SJCRH30 (cell line): Measurements from ENCODE around the gene PNPLA7. TPM values are rescaled to one million over a fixed set of nuclear protein-coding genes. Genes with fewer than 3 reads are reported as not detected.
"Not testable (repeated sequence)": the region's sequence is repeated elsewhere in the genome, so short reads cannot be mapped to it uniquely, and the experiment has no call there.

ENCODE experiments used
- DNase-seq, 2 experiments: peaks; one replicate each; pipeline ENCODE4 v3.0.0-alpha.2; 2015 to 2020
- H3K27ac ChIP-seq: fragments of 250-450 bp; sonication (Bioruptor Pico); 2 replicates; pipeline ENCODE4 v1.5.1; 2020; ENCODE audit warnings: mild to moderate bottlenecking, moderate library complexity
- H3K27me3 ChIP-seq: fragments of 250-450 bp; sonication (Bioruptor Pico); 2 replicates; pipeline ENCODE4 v1.5.1; 2020; ENCODE audit warnings: mild to moderate bottlenecking, moderate library complexity
- H3K36me3 ChIP-seq: fragments of 250-450 bp; sonication (Bioruptor Pico); 2 replicates; pipeline ENCODE4 v1.5.1; 2020; ENCODE audit warnings: mild to moderate bottlenecking, moderate library complexity
- H3K4me1 ChIP-seq: fragments of 250-450 bp; sonication (Bioruptor Pico); 2 replicates; pipeline ENCODE4 v1.5.1; 2020; ENCODE audit warnings: mild to moderate bottlenecking, moderate library complexity
- H3K4me3 ChIP-seq: fragments of 250-450 bp; sonication (Bioruptor Pico); 2 replicates; pipeline ENCODE4 v1.5.1; 2020; ENCODE audit warnings: mild to moderate bottlenecking, moderate library complexity
- H3K9me3 ChIP-seq: fragments of 250-450 bp; sonication (Bioruptor Pico); replicated peaks from 2 replicates; pipeline ENCODE4 v1.5.1; 2020; ENCODE audit warnings: mild to moderate bottlenecking, moderate library complexity
- total RNA-seq: library from RNA; depleted of rRNA; stranded (reverse); fragments of >200 nt; shearing (Covaris generic); gene quantifications from 2 replicates; pipeline ENCODE4 v1.2.3, GENCODE V29; 2014

Gene PNPLA7
- total RNA-seq, 1 experiment from 2014 or later = 0.14 TPM

DNA sequence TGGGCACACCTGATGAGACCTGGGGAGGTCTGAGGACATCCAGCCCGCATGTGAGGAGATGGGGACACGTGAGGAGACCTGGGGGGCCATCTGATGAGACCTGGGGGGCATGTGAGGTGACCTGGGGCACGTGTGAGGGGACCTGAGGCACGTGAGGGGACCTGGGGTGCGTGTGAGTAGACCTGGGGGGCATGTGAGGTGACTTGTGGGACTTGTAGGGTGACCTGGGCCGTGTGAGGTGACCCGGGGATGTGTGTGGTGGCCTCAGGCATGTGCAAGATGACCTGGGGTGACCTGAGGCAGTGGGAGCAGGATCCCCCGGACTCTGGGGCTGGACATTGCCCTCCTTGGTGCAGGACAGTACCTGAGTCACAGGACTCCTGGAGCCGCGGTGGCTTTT, 30.6 kb downstream of the PNPLA7 start:
- no peak for DNase-seq
- Histone ChIP-seq H3K36me3 (no peaks in the 10 kb centered on the region), H3K27me3 (no peaks in the 10 kb centered on the region), H3K9me3 (no peaks in the 10 kb centered on the region), H3K4me3 (no peak overlapping the region), H3K27ac (no peak overlapping the region), H3K4me1 (no peaks in the 10 kb centered on the region)

- not testable (repeated sequence) for DNase-seq, H3K4me3 ChIP-seq, H3K27me3 ChIP-seq, H3K4me1 ChIP-seq, H3K27ac ChIP-seq, H3K36me3 ChIP-seq, H3K9me3 ChIP-seq
These were observed 31.3 kb downstream of the PNPLA7 start for GRCh38 chr9:137518661-137519459.

DNA sequence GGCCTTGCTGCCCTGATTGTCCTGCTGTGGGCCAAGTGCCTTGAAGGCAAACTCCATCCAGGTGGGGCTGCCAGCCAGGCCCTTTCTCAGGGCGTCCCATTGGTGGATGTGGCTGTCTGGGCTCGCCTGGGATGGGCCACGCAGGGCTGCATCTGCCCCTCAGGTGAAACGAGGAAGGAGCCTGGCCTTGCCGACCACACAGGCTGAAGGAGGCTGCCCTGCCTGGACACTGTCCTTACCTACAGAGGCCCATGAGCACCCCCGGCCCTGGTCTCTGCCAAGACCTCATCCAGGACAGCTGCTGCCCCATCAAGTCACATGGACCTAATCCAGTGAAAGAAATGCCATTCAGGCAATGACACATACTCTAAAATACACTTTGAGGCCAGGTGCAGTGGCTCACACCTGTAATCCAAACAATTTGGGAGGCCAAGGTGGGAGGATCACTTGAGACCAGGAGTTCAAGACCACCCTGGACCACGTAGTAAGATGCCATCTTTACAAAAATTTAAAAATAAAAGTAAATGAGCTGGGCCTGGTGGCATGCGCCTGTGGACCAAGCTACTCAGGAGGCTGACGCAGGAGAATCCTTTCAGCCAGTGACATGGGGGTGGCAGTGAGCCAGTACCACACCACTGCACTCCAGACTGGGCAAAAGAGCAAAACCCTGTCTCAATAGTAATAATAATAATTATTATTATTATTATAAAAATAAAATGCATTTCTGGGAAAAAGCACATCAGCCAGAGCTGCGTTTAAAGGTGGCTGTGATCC, 33.9 kb downstream of the PNPLA7 start:
- DNase-seq = no peak
- H3K27me3 ChIP-seq = no peaks in the 10 kb centered on the region

DNA sequence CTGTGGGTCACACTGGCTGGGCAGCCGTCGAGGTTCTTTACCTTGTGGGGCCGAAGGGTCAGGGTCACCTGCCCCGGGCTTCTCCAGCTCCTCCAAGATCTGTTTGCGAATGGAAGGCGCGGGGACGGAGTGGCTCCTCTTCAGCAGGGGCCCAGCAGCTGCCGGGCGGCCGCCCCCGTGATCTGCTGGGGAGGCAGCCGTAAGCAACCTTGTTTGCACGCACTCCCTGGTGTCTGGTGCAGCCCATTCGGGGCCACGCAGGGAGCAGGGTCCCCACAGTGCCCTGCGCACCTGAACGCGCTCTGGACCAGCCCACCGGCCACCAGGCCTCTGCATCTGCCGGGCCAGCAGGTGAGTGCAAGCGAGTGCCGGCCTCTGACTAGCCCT, 34.9 kb downstream of the PNPLA7 start:
- no peak for DNase-seq
- no peaks in the 10 kb centered on the region for H3K27me3 ChIP-seq
- H3K4me1 ChIP-seq = no peaks in the 10 kb centered on the region
- H3K9me3 ChIP-seq = no peaks in the 10 kb centered on the region
- H3K36me3 ChIP-seq = no peaks in the 10 kb centered on the region
- no peak overlapping the region for H3K4me3 ChIP-seq
- H3K27ac ChIP-seq = no peak overlapping the region

More for the DNA sequence above, 33.9 kb downstream of the PNPLA7 start:
- no peak overlapping the region for H3K27ac ChIP-seq
- H3K4me3 ChIP-seq = no peak overlapping the region
- no peaks in the 10 kb centered on the region for H3K9me3 ChIP-seq
- H3K36me3 ChIP-seq = no peaks in the 10 kb centered on the region
- no peaks in the 10 kb centered on the region for H3K4me1 ChIP-seq

DNA sequence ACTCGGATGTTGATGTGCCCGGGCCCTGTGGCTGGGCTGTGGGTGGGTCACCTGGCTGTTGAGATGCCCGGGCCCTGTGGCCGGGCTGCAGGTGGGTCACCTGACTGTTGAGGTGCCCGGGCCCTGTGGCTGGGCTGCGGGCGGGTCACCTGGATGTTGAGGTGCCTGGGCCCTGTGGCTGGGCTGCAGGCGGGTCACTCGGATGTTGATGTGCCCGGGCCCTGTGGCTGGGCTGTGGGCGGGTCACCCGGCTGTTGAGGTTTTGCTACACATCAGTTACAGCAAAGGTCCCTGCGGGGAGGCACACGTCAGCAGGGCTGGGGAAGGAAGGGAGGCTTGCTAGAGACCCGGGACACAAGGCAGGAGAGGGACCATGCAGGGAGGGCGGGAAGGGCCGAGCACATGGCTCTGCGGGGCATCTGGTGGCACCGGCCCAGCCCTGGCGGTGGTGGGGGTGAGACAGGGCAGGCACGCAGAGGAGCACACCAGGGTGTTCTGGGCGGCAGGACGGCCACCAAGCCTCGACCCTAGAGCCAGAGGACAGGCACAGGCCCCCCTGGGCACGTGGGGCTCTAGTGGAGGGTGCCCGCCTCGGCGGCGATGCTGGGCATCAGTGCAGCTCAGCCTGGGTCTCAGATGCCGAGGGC, 35.4 kb downstream of the PNPLA7 start:
- no peak overlapping the region for H3K4me3 ChIP-seq
- H3K9me3 ChIP-seq = no peaks in the 10 kb centered on the region
- no peak for DNase-seq
- no peaks in the 10 kb centered on the region for H3K4me1 ChIP-seq
- no peaks in the 10 kb centered on the region for H3K36me3 ChIP-seq
- no peak overlapping the region for H3K27ac ChIP-seq
- no peaks in the 10 kb centered on the region for H3K27me3 ChIP-seq

GRCh38 chr9:137513801-137514570, 36.2 kb downstream of the PNPLA7 start:
- H3K36me3 ChIP-seq, H3K4me1 ChIP-seq, DNase-seq, H3K4me3 ChIP-seq, H3K27ac ChIP-seq, H3K9me3 ChIP-seq, H3K27me3 ChIP-seq: not testable (repeated sequence)

GRCh38 chr9:137513136-137513535, 37.1 kb downstream of the PNPLA7 start:
- H3K27ac ChIP-seq, H3K4me1 ChIP-seq, DNase-seq, H3K27me3 ChIP-seq, H3K4me3 ChIP-seq, H3K9me3 ChIP-seq, H3K36me3 ChIP-seq: not testable (repeated sequence)

DNA sequence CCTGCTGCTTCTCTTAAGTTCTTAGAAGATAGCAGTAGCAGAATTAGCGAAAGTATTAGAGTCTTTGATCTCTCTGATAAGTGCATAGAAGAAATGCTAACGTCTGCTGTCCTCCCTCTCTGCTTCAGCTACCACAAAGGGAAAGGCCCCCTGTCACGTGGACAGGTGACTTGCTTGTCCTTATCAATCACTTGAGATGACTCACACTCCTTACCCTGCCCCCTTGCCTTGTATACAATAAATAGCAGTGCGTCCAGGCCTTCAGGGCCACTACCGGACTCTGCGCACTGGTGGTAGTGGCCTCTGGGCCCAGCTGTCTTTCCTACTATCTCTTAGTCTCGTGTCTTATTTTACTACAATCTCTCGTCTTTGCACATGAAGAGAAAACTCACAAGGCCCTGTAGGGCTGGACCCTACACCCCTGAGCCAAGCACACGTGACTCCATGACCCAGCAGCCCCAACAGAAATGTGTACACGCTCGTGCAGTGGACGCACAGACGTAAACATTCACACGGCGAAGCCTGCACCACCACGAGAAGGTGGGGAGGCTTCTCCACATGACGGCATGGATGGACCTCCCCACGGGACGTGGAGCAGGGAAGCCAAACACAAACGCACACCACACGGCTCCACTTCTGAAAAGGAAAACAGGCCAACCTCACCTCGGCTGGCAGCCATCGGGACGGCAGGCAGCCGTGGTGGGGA, 38.3 kb downstream of the PNPLA7 start:
- DNase-seq = no peak
- Histone ChIP-seq H3K9me3 (no peaks in the 10 kb centered on the region), H3K4me3 (no peak overlapping the region), H3K36me3 (no peaks in the 10 kb centered on the region), H3K27me3 (no peaks in the 10 kb centered on the region), H3K4me1 (0 out of 2 replicates have a peak, but pooled peaks cover 3% of the 10 kb centered on the region), H3K27ac (no peak overlapping the region)

DNA sequence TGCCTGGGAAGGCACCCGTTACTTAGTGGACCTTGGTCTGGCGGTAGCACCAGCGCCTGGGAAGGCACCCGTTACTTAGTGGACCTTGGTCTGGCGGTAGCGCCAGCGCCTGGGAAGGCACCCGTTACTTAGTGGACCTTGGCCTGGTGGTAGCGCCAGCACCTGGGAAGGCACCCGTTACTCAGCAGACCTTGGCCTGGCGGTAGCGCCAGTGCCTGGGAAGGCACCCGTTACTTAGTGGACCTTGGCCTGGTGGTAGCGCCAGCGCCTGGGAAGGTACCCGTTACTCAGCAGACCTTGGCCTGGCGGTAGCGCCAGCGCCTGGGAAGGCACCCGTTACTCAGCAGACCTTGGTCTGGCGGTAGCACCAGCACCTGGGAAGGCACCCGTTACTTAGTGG, 39.1 kb downstream of the PNPLA7 start:
- not testable (repeated sequence) for DNase-seq, H3K27ac ChIP-seq, H3K36me3 ChIP-seq, H3K4me3 ChIP-seq, H3K4me1 ChIP-seq, H3K27me3 ChIP-seq, H3K9me3 ChIP-seq

DNA sequence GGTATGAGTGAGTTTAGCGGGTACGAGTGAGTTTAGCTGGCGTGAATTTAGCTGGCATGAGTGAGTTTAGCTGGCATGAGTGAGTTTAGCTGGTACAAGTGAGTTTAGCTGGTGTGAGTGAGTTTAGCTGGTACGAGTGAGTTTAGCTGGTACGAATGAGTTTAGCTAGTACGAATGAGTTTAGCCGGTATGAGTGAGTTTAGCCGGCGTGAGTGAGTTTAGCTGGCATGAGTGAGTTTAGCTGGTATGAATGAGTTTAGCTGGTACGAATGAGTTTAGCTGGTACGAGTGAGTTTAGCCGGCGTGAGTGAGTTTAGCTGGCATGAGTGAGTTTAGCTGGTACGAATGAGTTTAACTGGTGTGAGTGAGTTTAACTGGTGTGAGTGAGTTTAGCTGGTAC, 41.0 kb downstream of the PNPLA7 start:
- Histone ChIP-seq H3K9me3 (no peaks in the 10 kb centered on the region), H3K4me3 (no peak overlapping the region), H3K27ac (no peak overlapping the region), H3K27me3 (no peaks in the 10 kb centered on the region), H3K4me1 (peaks cover 10% of the 10 kb centered on the region), H3K36me3 (no peaks in the 10 kb centered on the region)
- no peak for DNase-seq

GRCh38 chr9:137506702-137507171, 43.5 kb downstream of the PNPLA7 start:
- H3K36me3 ChIP-seq = no peaks in the 10 kb centered on the region
- no peak overlapping the region for H3K27ac ChIP-seq
- H3K27me3 ChIP-seq = no peaks in the 10 kb centered on the region
- DNase-seq = peak; percentile 79 to 81
- H3K4me1 ChIP-seq = peaks cover 10% of the 10 kb centered on the region
- H3K4me3 ChIP-seq = peak overlapping the region; percentile 14; the same call in 1 of the 2 replicates
- no peaks in the 10 kb centered on the region for H3K9me3 ChIP-seq

DNA sequence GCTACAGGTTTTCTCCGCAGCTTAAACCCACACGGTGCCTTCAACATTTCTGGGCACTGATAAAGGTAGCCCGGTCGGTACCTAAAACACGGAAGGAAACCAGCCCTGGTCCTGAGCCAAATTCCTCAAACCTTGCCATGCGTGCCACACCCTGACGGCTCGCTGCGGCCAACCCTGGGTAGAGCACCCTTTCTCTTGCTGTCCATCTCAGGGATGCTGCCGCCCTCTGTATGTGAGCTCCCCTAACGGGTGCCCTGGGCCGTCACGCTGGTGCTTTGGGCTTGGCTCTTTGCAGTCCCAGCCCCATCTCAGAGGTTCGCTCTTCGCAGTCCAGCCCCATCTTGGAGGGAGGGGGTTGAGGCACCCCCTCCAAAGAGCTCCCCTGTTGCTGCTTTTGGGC, 43.9 kb downstream of the PNPLA7 start:
- Histone ChIP-seq H3K27ac (no peak overlapping the region), H3K4me3 (no peak overlapping the region), H3K27me3 (no peaks in the 10 kb centered on the region), H3K9me3 (no peaks in the 10 kb centered on the region), H3K36me3 (no peaks in the 10 kb centered on the region), H3K4me1 (peaks cover 10% of the 10 kb centered on the region)
- no peak for DNase-seq

DNA sequence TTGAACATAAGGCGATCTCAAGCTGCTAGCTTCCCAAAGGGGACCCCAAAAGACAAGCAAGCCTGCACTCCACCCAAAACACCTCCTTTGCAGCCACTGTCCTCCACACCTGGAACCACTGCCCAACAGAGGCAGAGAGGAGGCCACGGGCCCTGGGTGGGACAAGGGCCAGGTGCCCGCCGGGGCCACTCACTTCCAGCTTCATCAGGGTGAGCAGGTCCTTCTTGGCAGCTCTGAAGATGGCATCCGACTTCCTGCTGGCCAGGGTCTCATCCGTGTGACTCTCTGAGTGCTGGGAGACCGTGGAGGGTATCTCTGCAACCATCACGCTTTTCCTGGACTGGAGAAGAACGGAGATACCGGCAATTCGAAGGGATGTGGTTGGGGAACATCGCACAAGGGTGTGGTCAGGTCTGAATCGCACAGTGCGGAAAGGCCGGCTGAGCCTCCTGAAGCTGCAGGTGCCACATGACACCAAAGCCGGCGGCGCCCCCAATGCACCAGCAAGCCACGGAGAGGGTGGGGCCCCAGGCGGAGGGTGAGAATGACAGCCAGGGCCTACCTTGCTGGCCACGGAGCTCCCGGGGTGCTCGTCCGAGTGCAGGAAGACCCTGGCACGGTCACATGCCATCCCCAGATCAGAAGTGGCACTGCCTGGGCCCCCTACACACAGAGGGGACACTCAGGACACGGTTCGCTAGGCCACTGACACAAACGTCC, 44.6 kb downstream of the PNPLA7 start:
- Histone ChIP-seq H3K27ac (no peak overlapping the region), H3K4me3 (no peak overlapping the region), H3K36me3 (no peaks in the 10 kb centered on the region), H3K4me1 (peaks cover 13% of the 10 kb centered on the region), H3K27me3 (no peaks in the 10 kb centered on the region), H3K9me3 (no peaks in the 10 kb centered on the region)
- DNase-seq = no peak

- Histone ChIP-seq H3K27me3 (no peaks in the 10 kb centered on the region), H3K9me3 (no peaks in the 10 kb centered on the region), H3K27ac (no peak overlapping the region), H3K4me3 (no peak overlapping the region), H3K4me1 (peaks cover 21% of the 10 kb centered on the region), H3K36me3 (no peaks in the 10 kb centered on the region)
- no peak for DNase-seq
These were observed 45.8 kb downstream of the PNPLA7 start for GRCh38 chr9:137504432-137504777.
